Dermis microvascular lymphatic vessel endothelial cell (primary cell): ENCODE results near the gene TPP2. TPM values are rescaled to one million over a fixed set of nuclear protein-coding genes. Genes with fewer than 3 reads are reported as not detected.

Experiments used
- DNase-seq, 2 donors: peaks; one replicate each; pipeline versions ENCODE4 v3.0.0 to v3.0.0-alpha.2; 2010; ENCODE audit warnings: low read depth in 2 of 2
- total RNA-seq: library from RNA; depleted of rRNA; stranded (reverse); fragments of >200 nt; gene quantifications from 2 replicates; pipeline ENCODE4 v1.2.1, GENCODE V29; 2014

Gene TPP2
- total RNA-seq, 1 donor from 2014 or later: 39.5 TPM

- no peak for DNase-seq
These were observed 96.5 kb downstream of the TPP2 start for GRCh38 chr13:102693250-102693649.

DNA sequence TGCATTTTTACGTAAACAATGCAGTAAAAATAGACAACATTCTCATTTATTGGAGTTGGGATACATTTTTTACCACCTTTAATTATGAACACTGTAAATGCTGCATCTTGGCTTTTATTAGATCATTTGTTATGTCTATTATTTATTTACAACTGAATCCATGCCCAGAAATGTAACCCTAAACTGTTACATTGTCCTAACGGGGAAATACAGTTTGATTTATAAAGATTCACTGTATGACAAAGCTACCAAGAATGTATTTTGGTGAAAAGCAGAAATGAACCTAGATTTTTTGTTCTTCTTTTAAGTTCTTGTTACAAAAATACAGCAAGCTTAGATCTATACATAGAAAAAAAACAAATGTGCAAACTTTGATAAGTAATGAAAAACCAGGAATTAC, 97.0 kb downstream of the TPP2 start:
- peak in 1 of 2 donors; percentile 23 for DNase-seq

- DNase-seq: no peak
These were observed 98.2 kb downstream of the TPP2 start, which contains the start of gene METTL21C for GRCh38 chr13:102694937-102695336. Gene METTL21C, minus strand, starts transcription at chr13:102695044. Its CDS starts 546 bp downstream, at chr13:102694498.

DNA sequence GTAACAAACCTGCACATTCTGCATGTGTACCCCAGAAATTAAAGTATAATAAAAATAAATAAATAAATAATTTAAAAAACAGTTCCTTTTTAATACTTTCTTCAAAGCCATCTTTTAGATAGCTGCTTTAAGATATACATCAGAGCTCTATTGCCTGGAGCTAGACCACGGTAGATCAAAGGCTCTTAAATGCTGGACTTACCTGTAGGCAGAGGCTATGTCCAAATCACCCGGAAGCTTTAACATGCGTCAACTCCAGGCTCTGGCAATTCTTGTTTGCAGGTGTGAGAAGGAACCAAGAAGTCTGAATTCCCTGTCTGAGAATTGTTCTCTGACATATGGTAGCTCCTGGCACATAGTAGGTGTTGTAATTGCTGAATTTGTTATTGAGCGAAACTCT, 99.7 kb downstream of the TPP2 start:
- no peak for DNase-seq

- DNase-seq: no peak
These were observed 100.5 kb downstream of the TPP2 start for GRCh38 chr13:102697264-102697663.

DNA sequence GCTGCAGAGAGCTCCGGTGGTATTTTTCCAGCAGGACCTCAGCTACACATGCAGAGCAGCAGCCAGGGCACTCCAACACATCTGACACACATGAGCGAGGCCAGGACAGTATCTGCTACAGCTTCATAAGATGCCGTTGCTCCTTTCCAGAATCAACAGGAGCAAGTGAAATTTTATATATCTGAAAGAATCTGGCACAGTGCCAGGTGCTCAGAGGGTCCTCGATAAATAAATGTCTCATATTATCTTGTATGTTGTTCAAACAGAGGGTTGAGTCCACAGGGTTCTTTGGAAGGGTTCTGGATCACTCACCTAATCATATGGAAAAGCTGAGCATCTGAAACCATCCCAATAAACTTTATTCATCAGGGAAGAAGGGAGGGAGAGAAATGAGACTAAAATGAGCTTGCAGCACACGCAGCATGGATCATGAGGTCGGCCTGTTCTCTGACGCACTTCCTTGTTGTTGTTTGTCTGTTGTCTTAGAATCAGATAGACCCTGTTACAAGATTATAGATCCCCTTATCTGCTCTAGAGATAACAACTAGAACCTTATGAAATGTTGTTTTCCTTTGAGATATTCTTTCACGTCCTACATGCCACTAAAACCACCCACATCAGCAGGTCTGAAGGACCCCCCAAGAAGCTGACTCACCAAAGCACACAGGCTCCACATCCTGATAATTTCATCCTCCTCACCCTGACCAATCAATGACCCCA, 101.3 kb downstream of the TPP2 start:
- DNase-seq: no peak

- no peak for DNase-seq
These were observed 101.8 kb downstream of the TPP2 start for GRCh38 chr13:102698649-102698980.

GRCh38 chr13:102699504-102699903, 102.7 kb downstream of the TPP2 start:
- no peak for DNase-seq

DNA sequence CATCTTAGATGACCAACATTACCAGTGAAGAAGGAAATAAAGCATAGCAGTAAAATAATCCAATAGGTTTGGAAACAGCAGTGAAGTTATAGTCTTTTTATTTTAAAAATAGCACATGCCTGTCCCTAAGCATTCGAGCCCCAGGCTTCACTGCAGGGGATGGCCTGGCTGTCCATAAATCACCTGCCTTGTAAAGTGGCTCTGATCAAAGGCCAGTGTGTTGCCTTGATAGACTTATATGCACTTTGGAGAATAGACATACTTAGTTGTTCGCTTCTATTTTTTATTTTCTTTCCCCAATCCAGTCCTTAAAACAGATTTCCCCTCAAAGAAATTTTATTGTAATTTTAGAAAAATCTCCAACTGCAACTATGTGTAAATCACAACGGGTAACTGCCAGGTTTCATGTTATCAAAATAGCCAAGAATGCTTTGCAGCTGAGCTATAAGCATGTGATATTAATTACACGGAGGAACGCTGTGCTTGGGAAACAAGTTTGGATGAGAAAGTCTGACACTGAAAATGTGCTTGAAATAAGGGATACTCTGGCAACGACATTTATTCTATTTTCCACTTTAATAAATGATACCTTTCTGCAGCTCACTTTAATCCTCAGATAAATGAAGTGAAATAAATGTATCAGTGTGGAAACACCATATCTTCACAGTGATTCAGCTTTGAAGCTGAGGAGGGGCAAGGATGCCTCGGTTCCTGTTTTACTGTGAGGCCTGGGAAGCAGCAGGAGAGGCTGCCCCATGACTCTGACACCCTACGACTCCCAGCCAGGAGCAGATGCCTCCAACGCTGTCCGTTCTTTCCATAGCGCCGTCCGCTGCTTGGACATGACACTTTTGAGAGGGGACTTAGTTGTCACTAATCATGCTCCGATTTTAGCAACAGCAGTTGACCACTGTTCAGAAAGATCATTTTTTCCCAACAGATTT, 103.6 kb downstream of the TPP2 start:
- DNase-seq: no peak

DNA sequence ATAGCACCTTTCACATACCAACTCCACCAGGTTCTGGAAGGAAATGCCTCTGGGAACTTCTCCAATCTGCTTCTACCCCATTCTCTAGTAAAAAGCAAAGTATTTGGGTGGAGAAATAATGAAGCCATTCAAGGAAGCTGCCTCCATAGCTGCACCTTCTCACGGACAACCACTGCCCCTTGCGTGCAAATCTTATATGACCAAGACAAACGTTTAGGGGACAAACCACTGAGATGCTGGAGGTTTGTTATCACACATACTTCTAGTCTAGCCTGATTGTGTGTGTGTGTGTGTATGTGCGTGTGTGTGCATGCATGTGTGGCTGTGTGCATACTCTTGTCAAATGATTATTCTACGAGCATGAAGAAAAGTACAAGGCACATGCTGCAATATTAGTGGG, 104.5 kb downstream of the TPP2 start:
- DNase-seq: no peak

GRCh38 chr13:102702965-102703725, 106.4 kb downstream of the TPP2 start:
- DNase-seq: no peak

DNA sequence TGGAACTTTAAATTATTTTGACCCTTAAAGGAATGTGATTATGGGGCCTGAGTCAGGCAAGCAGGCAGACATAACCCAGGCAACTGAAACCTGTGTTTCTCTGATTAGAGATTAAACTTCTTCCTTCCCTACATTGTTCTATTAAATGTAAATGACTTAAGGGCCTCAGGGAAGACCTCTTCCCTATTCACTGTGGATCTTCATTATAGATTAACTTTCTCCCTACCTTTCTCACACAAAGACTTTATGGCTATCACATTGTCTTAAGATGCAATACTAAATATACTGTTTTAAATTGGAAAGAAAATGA, 106.9 kb downstream of the TPP2 start:
- DNase-seq: peak in 1 of 2 donors; percentile 50

DNA sequence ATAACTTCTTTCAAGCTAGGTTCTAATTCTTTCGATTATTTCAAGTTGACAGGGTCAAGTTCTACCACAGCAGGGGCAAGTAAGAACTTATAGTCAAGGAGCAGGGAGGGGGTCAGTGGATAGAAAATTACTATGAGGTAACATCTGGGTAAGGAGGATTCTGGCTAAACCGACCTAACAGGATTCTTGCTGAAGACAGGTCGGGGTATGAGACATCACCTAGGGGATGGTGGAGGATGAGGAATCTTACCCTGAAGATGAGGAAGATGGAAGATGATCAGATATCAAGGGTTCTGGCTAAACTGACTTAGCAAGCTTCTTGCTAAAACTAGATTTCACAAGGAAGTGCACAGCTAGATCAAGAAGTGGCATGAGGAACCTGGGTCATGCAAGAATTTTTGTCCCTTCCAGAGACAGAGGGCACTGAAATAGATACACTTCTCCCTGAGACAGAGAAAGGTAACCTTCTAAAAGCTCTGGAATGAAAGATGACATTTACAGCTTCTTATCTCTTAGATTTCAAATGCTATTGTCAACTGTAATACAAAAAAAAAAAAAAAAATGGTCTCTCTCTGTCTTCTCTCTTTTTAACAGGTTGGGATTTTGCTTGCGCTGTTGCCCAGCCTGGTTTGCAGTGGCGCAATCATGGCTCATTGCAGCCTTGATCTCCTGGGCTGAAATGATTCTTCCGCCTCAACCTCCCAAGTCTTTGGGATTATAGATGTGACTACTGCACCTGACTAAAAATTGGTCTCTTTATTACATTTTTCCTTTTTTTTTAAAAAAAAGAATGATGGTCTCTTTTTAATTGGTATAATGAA, 107.7 kb downstream of the TPP2 start:
- DNase-seq: no peak

DNA sequence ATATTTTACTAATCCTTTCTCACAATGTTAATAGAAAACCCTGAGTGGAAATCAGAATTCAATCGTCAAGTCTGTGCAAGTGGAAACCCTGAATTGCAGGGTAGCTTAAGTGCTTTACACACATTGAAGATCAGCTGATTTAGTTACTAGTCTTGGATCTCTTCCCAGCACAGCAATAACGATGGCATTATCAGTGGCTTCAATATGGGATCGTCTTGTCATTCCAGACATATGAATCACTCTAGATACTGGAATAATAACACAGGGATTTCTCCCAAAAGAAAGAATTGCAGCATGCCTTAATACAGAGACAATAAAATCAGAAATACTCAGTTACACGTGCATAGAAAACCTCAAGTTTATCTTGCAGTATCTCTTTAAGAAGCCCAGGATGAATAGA, 110.7 kb downstream of the TPP2 start:
- DNase-seq: peak; percentile 73 to 96

DNA sequence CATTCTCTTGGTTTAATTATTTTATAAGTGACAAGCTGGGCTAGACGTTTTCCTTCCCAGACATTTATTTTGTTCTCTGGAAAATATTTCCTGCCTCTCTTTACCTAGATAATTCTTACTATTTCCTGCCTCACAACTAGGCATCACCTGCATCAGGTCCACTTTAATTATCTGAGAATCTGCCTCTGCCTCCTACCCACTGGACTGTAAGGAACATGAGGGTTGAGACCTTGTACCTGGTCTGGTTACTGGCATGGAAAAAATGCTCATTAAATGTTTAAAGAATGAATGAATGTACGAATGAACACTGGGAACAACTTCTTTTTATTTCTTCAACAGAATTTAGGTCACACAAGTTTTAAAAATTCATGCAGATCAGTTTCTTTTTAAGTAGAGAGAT, 111.4 kb downstream of the TPP2 start:
- DNase-seq: no peak

- no peak for DNase-seq
These were observed 112.2 kb downstream of the TPP2 start for GRCh38 chr13:102708991-102709390.

GRCh38 chr13:102709536-102709935, 112.8 kb downstream of the TPP2 start:
- no peak for DNase-seq

GRCh38 chr13:102710261-102710679, 113.5 kb downstream of the TPP2 start:
- no peak for DNase-seq

DNA sequence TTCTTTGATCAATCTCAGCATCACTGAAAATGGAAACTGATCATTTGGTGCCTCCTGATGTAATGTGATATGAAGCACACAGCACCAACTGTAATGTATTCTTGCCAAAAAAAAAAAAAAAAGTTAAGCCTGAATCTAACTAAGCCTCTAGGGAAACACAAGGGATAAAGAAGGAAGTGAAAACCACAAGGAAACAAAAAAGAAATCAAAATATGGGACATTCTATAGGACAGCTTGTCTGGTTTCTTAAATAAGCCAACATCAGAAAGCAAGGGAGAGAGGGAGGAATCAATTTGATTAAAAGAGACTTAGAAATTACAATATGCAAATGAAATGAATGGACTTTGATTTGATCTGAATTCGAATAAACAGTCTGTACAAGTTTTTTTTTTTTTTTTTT, 118.7 kb downstream of the TPP2 start:
- DNase-seq: no peak

DNA sequence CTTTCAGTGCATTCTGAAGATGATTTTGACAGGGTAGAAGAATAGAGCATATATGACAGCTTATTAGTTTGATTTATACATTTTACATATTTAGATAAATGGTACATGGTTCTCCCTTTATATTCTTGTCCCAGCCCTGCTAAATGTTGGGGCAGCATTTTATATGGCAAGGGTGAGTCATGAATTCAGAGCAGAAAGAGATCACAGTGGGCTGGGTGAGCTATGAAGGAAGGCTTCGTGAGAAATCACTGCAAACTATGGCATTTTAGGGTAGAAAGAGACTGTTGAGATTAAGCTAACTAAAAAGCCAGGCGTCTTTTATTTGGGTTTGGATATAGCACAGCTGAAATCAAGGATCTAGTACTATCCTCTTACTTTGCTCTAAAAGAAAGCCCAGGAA, 122.0 kb downstream of the TPP2 start:
- no peak for DNase-seq

- peak; percentile 89 to 98 for DNase-seq
These were observed 125.0 kb downstream of the TPP2 start for GRCh38 chr13:102721800-102722231.
